ENCODE data around the gene STAMBPL1. TPM values are rescaled to one million over a fixed set of nuclear protein-coding genes. Genes with fewer than 3 reads are reported as not detected.

STAMBPL1 gene
- total and polyA plus RNA-seq, 2 donors (not counting 1 experiment from before 2014, with no cell fraction given): 45.6 to 72.5 TPM

DNA sequence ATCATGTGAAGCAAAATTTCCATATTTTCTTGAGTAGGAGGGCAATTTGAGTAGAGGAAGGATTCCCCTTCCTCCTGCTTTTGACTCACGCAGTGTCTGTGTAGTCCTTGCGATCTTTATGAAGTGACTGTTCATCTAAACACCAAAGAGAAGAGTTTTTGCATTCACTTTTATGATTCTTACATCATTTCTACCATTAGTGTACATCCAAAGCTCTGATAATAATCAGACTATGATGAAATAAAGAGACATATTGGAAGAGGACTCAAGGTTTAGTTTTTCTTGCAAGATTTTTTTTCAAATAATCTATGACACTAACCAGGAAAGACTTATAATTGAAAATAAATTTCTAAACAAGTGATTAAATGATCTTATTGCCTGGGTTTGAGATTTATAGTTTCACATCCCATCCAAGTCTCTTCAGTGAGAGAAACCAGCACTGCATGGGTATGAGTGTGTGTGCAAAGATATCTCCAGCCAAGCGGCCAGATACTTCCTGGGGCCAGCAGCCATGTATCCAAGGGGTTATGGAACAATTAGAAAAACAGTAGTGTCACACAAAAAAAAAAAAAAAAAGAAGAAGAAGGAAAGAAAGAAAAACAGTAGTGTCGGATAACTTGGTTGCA is 74.5 kb downstream of the STAMBPL1 start:
- H4K20me1 ChIP-seq (ENCODE audit: control insufficient read depth, extremely low read depth, insufficient read depth, low read length): no peaks in the 10 kb centered on the region
- H3K27me3 ChIP-seq (ENCODE audit: control insufficient read depth, insufficient read depth, low read length): no peaks in the 10 kb centered on the region
- H2AFZ ChIP-seq (ENCODE audit: low read length): no peak overlapping the region
- DNase-seq (ENCODE audit: low read depth in 2 of 2): peak in 1 of 2 donors; percentile 46
- peaks cover 8% of the 10 kb centered on the region for H3K79me2 ChIP-seq (ENCODE audit: control insufficient read depth, insufficient read depth, low read length)
- no peaks in the 10 kb centered on the region for H3K36me3 ChIP-seq (ENCODE audit: control insufficient read depth, insufficient read depth, low read length)
- H3K9me3 ChIP-seq (ENCODE audit: control insufficient read depth, insufficient read depth, low read depth, low read length): no peaks in the 10 kb centered on the region
- H3K4me3 ChIP-seq (replicated peaks in 1 of 4; ENCODE audit: control extremely low read depth in 1 of 4, insufficient read depth in 1 of 4, low read depth in 3 of 4, low read length in 4 of 4): no peak overlapping the region
- no peak overlapping the region for H3K27ac ChIP-seq (ENCODE audit: insufficient read depth, low read length)
- peaks cover 23% of the 10 kb centered on the region for H3K4me1 ChIP-seq (ENCODE audit: control insufficient read depth, extremely low read depth, insufficient read depth, low read length)
- no peak overlapping the region for H3K9ac ChIP-seq (ENCODE audit: insufficient read depth, low read length)
- no peak overlapping the region for H3K4me2 ChIP-seq (ENCODE audit: extremely low read depth, insufficient read depth, low read length)
- no peak for TF ChIP-seq EZH2 (IDR thresholded peaks at IDR 0.05; ENCODE audit: low read length, missing control alignments)
- TF ChIP-seq, protein P1, sequence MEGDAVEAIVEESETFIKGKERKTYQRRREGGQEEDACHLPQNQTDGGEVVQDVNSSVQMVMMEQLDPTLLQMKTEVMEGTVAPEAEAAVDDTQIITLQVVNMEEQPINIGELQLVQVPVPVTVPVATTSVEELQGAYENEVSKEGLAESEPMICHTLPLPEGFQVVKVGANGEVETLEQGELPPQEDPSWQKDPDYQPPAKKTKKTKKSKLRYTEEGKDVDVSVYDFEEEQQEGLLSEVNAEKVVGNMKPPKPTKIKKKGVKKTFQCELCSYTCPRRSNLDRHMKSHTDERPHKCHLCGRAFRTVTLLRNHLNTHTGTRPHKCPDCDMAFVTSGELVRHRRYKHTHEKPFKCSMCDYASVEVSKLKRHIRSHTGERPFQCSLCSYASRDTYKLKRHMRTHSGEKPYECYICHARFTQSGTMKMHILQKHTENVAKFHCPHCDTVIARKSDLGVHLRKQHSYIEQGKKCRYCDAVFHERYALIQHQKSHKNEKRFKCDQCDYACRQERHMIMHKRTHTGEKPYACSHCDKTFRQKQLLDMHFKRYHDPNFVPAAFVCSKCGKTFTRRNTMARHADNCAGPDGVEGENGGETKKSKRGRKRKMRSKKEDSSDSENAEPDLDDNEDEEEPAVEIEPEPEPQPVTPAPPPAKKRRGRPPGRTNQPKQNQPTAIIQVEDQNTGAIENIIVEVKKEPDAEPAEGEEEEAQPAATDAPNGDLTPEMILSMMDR (conservative IDR thresholded peaks at IDR 0.05 in 1 of 2, IDR thresholded peaks at IDR 0.05 in 1 of 2; ENCODE audit: low read depth in 1 of 2, low read length in 2 of 2): no peak

DNA sequence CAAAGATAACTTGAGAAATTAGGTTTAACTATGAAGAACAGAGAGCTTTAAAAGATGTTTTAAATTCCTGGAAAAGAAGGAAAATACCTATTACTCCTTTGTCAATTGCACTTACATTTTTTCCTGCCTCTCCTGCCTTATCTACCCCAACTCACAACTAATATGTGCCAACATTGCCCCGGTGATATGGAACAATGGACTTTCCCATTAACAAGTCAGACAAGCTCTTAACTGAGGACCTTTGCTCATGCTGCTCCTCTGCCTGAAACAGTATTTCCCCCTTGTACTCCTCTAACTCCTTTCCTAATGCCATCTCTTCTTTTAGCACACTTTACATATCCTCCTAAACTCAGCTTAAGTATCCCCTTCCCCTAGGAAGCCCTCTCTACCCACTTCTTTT is 77.3 kb downstream of the STAMBPL1 start:
- Histone ChIP-seq H3K36me3 (ENCODE audit: control insufficient read depth, insufficient read depth, low read length) (no peaks in the 10 kb centered on the region), H3K27me3 (ENCODE audit: control insufficient read depth, insufficient read depth, low read length) (no peaks in the 10 kb centered on the region), H3K4me2 (ENCODE audit: extremely low read depth, insufficient read depth, low read length) (no peak overlapping the region), H2AFZ (ENCODE audit: low read length) (no peak overlapping the region), H3K27ac (ENCODE audit: insufficient read depth, low read length) (no peak overlapping the region), H3K4me1 (ENCODE audit: control insufficient read depth, extremely low read depth, insufficient read depth, low read length) (peaks cover 8% of the 10 kb centered on the region), H3K9me3 (ENCODE audit: control insufficient read depth, insufficient read depth, low read depth, low read length) (no peaks in the 10 kb centered on the region), H3K4me3 (replicated peaks in 1 of 4; ENCODE audit: control extremely low read depth in 1 of 4, insufficient read depth in 1 of 4, low read depth in 3 of 4, low read length in 4 of 4) (no peak overlapping the region), H4K20me1 (ENCODE audit: control insufficient read depth, extremely low read depth, insufficient read depth, low read length) (no peaks in the 10 kb centered on the region), H3K9ac (ENCODE audit: insufficient read depth, low read length) (no peak overlapping the region), H3K79me2 (ENCODE audit: control insufficient read depth, insufficient read depth, low read length) (no peaks in the 10 kb centered on the region)
- TF ChIP-seq, protein P1 (conservative IDR thresholded peaks at IDR 0.05 in 1 of 2, IDR thresholded peaks at IDR 0.05 in 1 of 2; ENCODE audit: low read depth in 1 of 2, low read length in 2 of 2): no peak
- no peak for TF ChIP-seq EZH2 (IDR thresholded peaks at IDR 0.05; ENCODE audit: low read length, missing control alignments)
- DNase-seq (ENCODE audit: low read depth in 2 of 2): no peak

DNA sequence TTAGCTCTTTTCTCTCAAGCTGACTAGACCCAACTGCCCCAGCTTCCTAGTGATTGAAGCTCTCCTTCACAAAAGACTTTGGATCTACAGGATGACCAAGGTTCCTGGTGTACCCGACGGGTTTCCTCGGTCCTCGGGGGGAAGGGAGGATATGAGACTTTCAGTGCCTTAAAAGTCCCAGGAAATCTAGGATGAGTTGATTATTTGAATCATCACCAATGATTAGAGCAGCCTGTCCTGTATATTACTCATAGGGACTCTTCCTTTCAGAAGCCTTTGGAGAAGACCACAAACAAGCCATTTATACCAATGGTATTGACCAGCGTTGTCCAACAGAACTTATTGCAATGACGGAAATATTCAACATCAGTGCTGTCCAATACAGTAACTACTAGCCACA is 78.7 kb downstream of the STAMBPL1 start:
- Histone ChIP-seq H3K4me3 (replicated peaks in 1 of 4; ENCODE audit: control extremely low read depth in 1 of 4, insufficient read depth in 1 of 4, low read depth in 3 of 4, low read length in 4 of 4) (no peak overlapping the region), H2AFZ (ENCODE audit: low read length) (no peak overlapping the region), H4K20me1 (ENCODE audit: control insufficient read depth, extremely low read depth, insufficient read depth, low read length) (no peaks in the 10 kb centered on the region), H3K27me3 (ENCODE audit: control insufficient read depth, insufficient read depth, low read length) (no peaks in the 10 kb centered on the region), H3K4me2 (ENCODE audit: extremely low read depth, insufficient read depth, low read length) (no peak overlapping the region), H3K36me3 (ENCODE audit: control insufficient read depth, insufficient read depth, low read length) (no peaks in the 10 kb centered on the region), H3K79me2 (ENCODE audit: control insufficient read depth, insufficient read depth, low read length) (no peaks in the 10 kb centered on the region), H3K27ac (ENCODE audit: insufficient read depth, low read length) (no peak overlapping the region), H3K9me3 (ENCODE audit: control insufficient read depth, insufficient read depth, low read depth, low read length) (no peaks in the 10 kb centered on the region), H3K9ac (ENCODE audit: insufficient read depth, low read length) (no peak overlapping the region), H3K4me1 (ENCODE audit: control insufficient read depth, extremely low read depth, insufficient read depth, low read length) (no peaks in the 10 kb centered on the region)
- DNase-seq (ENCODE audit: low read depth in 2 of 2): no peak
- TF ChIP-seq EZH2 (IDR thresholded peaks at IDR 0.05; ENCODE audit: low read length, missing control alignments): no peak
- TF ChIP-seq, protein P1 (conservative IDR thresholded peaks at IDR 0.05 in 1 of 2, IDR thresholded peaks at IDR 0.05 in 1 of 2; ENCODE audit: low read depth in 1 of 2, low read length in 2 of 2): no peak
